Measurements from ENCODE around the gene PCDHGC3.
"Not testable (repeated sequence)": the region's sequence is repeated elsewhere in the genome, so short reads cannot be mapped to it uniquely, and the experiment has no call there.

PCDHGC3 gene

GRCh38 chr5:141475625-141476131 is at the start of gene PCDHGC3:
Gene PCDHGC3 (plus strand): TSS chr5:141475966. CDS start chr5:141476117, 151 bp downstream.
- no peak for TF ChIP-seq CTCF (conservative IDR thresholded peaks at IDR 0.05; ENCODE audit: control insufficient read depth, insufficient read depth, low read depth, low read length)
- peak; percentile 95 for DNase-seq (ENCODE audit: low read depth)
- peak within 1 kb of the TSS; percentile 93 for H3K4me3 ChIP-seq (ENCODE audit: control insufficient read depth, low read depth, low read length)

- no peak overlapping the region for H3K4me3 ChIP-seq (ENCODE audit: control insufficient read depth, low read depth, low read length)
- TF ChIP-seq CTCF (conservative IDR thresholded peaks at IDR 0.05; ENCODE audit: control insufficient read depth, insufficient read depth, low read depth, low read length), result no peak
- no peak for DNase-seq (ENCODE audit: low read depth)
Observed at GRCh38 chr5:141427783-141428426, 47.9 kb upstream of the PCDHGC3 start.

- peak; percentile 81 for TF ChIP-seq CTCF (conservative IDR thresholded peaks at IDR 0.05; ENCODE audit: control insufficient read depth, insufficient read depth, low read depth, low read length)
- peak within 1 kb of the TSS; percentile 57 for H3K4me3 ChIP-seq (ENCODE audit: control insufficient read depth, low read depth, low read length)
- DNase-seq (ENCODE audit: low read depth), result peak; percentile 96
Observed at GRCh38 chr5:141430332-141431113, 45.2 kb upstream of the PCDHGC3 start, which contains the start of gene PCDHGA12. Gene PCDHGA12 (plus strand): TSS chr5:141430507. CDS start chr5:141430760, 253 bp downstream.

- TF ChIP-seq CTCF (conservative IDR thresholded peaks at IDR 0.05; ENCODE audit: control insufficient read depth, insufficient read depth, low read depth, low read length), result no peak
- H3K4me3 ChIP-seq (ENCODE audit: control insufficient read depth, low read depth, low read length), result peak overlapping the region; percentile 57
- peak; percentile 52 for DNase-seq (ENCODE audit: low read depth)
Observed at GRCh38 chr5:141431286-141431685, 44.5 kb upstream of the PCDHGC3 start.

GRCh38 chr5:141432308-141432707 is 43.5 kb upstream of the PCDHGC3 start:
- DNase-seq (ENCODE audit: low read depth); H3K4me3 ChIP-seq (ENCODE audit: control insufficient read depth, low read depth, low read length): not testable (repeated sequence)

GRCh38 chr5:141432726-141433125 is 43.0 kb upstream of the PCDHGC3 start:
- DNase-seq (ENCODE audit: low read depth); H3K4me3 ChIP-seq (ENCODE audit: control insufficient read depth, low read depth, low read length): not testable (repeated sequence)

- TF ChIP-seq CTCF (conservative IDR thresholded peaks at IDR 0.05; ENCODE audit: control insufficient read depth, insufficient read depth, low read depth, low read length), result no peak
- no peak overlapping the region for H3K4me3 ChIP-seq (ENCODE audit: control insufficient read depth, low read depth, low read length)
Observed at GRCh38 chr5:141434006-141434405, 41.8 kb upstream of the PCDHGC3 start.

More at GRCh38 chr5:141434006-141434405, 41.8 kb upstream of the PCDHGC3 start:
- DNase-seq (ENCODE audit: low read depth), result peak; percentile 45
